ENCODE data around the gene PLCD4. TPM values are rescaled to one million over a fixed set of nuclear protein-coding genes. Genes with fewer than 3 reads are reported as not detected.

PLCD4 gene
- total and polyA plus RNA-seq, 2 of the 8 experiments (the other 6 are each of a cell fraction or from before 2014, with no cell fraction given): 0.21 to 0.50 TPM

DNA sequence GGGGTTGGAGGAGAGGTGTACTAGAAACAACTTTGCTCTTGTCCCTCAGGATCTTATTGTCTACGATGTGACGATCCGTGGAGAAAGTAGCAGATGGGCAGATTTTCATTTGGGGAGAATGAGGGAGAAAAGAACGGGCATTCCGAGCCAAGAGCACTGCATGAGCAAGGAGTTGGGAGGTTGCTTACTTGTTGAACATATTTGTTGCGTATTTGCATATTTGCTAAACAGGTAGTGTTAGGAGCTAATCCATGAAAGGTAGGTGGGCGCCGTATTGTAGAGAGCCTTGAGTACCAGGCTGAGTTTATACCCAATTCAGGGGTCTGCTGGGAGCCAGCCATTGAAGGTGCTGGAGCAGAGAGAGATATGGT, 52.3 kb downstream of the PLCD4 start:
- Histone ChIP-seq H3K9ac (replicated peaks in 1 of 4; ENCODE audit: extremely low read depth in 1 of 4, low read depth in 3 of 4, low read length in 3 of 4) (peak overlapping the region; percentile 52 to 78 (median 70)), H2BK15ac (ENCODE audit: low read length) (no peak overlapping the region), H3K79me2 (ENCODE audit: control insufficient read depth in 1 of 2, insufficient read depth in 2 of 2, low read length in 2 of 2) (peaks cover 0 to 7% of the 10 kb centered on the region in 2 experiments; a peak in 1 of 4 replicates), H2AFZ (ENCODE audit: low read length) (peak overlapping the region; percentile 36; the same call in 1 of the 2 replicates), H3K4ac (replicated peaks; ENCODE audit: insufficient read length, low read depth, low read length) (peak overlapping the region; percentile 27), H3K18ac (ENCODE audit: extremely low read depth, low read length) (no peak overlapping the region; the same call in 1 of the 2 replicates), H3K4me2 (ENCODE audit: insufficient read depth in 1 of 2, low read depth in 2 of 2, low read length in 2 of 2) (peak overlapping the region; percentile 96 to 99), H2BK12ac (ENCODE audit: low read depth, low read length) (0 out of 2 replicates have a peak overlapping the region, but pooled peaks have one; percentile 60), H4K91ac (replicated peaks; ENCODE audit: insufficient read length, low read length) (peak overlapping the region; percentile 33), H2AK5ac (ENCODE audit: low read depth, low read length) (no peak overlapping the region), H4K8ac (ENCODE audit: extremely low read depth, insufficient read depth, low read length) (no peak overlapping the region), H3K56ac (replicated peaks; ENCODE audit: insufficient read length, low read depth, low read length) (no peak overlapping the region), H4K20me1 (replicated peaks in 1 of 2; ENCODE audit: control insufficient read depth in 1 of 2, insufficient read depth in 2 of 2, low read length in 2 of 2) (no peaks in the 10 kb centered on the region), H3K4me3 (ENCODE audit: extremely low read depth in 1 of 4, insufficient read depth in 2 of 4, low read depth in 3 of 4, low read length in 4 of 4) (peak overlapping the region; percentile 84 to 95 (median 86)), H3K36me3 (ENCODE audit: control insufficient read depth in 2 of 4, insufficient read depth in 4 of 4, low read length in 3 of 4) (peaks cover 22 to 50% (median 39%) of the 10 kb centered on the region in 4 experiments), H3K27ac (ENCODE audit: low read depth, low read length) (no peak overlapping the region), H3K27me3 (replicated peaks in 1 of 4; ENCODE audit: control insufficient read depth in 3 of 4, extremely low read depth in 1 of 4, insufficient read depth in 3 of 4, low read length in 3 of 4) (no peaks in the 10 kb centered on the region), H2BK5ac (ENCODE audit: low read depth, low read length) (0 out of 2 replicates have a peak overlapping the region, but pooled peaks have one; percentile 39), H3K9me3 (ENCODE audit: insufficient read depth in 2 of 2, low read depth in 1 of 2, low read length in 1 of 2) (no peaks in the 10 kb centered on the region), H2BK20ac (ENCODE audit: low read length) (no peak overlapping the region), H3K79me1 (ENCODE audit: low read depth, low read length) (0 out of 2 replicates have a peak, but pooled peaks cover 3% of the 10 kb centered on the region), H3K23me2 (ENCODE audit: low read depth, low read length) (peaks cover 10% of the 10 kb centered on the region; the same call in 1 of the 2 replicates), H3K14ac (ENCODE audit: insufficient read length) (no peak overlapping the region), H4K5ac (ENCODE audit: insufficient read length, low read depth, low read length) (no peak overlapping the region), H2BK120ac (replicated peaks; ENCODE audit: low read depth, low read length) (no peak overlapping the region), H3K23ac (ENCODE audit: insufficient read length) (no peak overlapping the region), H3K4me1 (replicated peaks in 1 of 4; ENCODE audit: control insufficient read depth in 3 of 4, insufficient read depth in 4 of 4, low read length in 3 of 4) (peaks cover 0 to 5% (median under 1%) of the 10 kb centered on the region in 4 experiments; a peak in 2 of 7 replicates)
- ChIA-PET CTCF (ENCODE audit: partially characterized antibody) (interaction anchor here (0.8 to 5.3 kb wide), 7 partner anchors 10 to 128 kb away, joined by 3 to 48 read pairs (median 10); partner anchors contain the start of genes RNF25, STK36 and TTLL4), POLR2A (ENCODE audit: partially characterized antibody) (interaction anchor here (0.9 to 6.6 kb wide), 20 partner anchors 9 to 187 kb away, joined by 3 to 95 read pairs (median 5); partner anchors contain the start of genes RNF25, STK36 and USP37)
- WGBS, 2 experiments (ENCODE audit: extremely low coverage in 1 of 2, insufficient coverage in 1 of 2, insufficient read length in 1 of 2, insufficient replicate concordance in 2 of 2, low coverage in 1 of 2, low lambda C conversion rate in 2 of 2, missing lambda C conversion rate in 1 of 2): 40% methylated on average over 8 of the region's 8 CpGs; no CpG with 5 or more reads in 1 of the 2 experiments
- no peak for DNase-seq (ENCODE audit: low read depth in 1 of 2, low spot score in 2 of 2)
- no peak for FAIRE-seq
- TF ChIP-seq, protein P1, sequence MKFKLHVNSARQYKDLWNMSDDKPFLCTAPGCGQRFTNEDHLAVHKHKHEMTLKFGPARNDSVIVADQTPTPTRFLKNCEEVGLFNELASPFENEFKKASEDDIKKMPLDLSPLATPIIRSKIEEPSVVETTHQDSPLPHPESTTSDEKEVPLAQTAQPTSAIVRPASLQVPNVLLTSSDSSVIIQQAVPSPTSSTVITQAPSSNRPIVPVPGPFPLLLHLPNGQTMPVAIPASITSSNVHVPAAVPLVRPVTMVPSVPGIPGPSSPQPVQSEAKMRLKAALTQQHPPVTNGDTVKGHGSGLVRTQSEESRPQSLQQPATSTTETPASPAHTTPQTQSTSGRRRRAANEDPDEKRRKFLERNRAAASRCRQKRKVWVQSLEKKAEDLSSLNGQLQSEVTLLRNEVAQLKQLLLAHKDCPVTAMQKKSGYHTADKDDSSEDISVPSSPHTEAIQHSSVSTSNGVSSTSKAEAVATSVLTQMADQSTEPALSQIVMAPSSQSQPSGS (IDR thresholded peaks at IDR 0.05; ENCODE audit: low read length): no peak
- TF ChIP-seq TAF7 (optimal IDR thresholded peaks at IDR 0.05; ENCODE audit: borderline replicate concordance, low read depth, low read length): no peak
- TF ChIP-seq SP2 (IDR thresholded peaks at IDR 0.05; ENCODE audit: low read length): no peak
- TF ChIP-seq ZNF274 (IDR thresholded peaks at IDR 0.05; ENCODE audit: borderline replicate concordance, extremely low read depth, low read length): no peak
- TF ChIP-seq KDM4A (IDR thresholded peaks at IDR 0.05; ENCODE audit: low read depth, low read length, severe bottlenecking): no peak
- TF ChIP-seq FOSL1 (IDR thresholded peaks at IDR 0.05; ENCODE audit: insufficient read depth, low read depth, low read length): no peak
- TF ChIP-seq, protein P2, sequence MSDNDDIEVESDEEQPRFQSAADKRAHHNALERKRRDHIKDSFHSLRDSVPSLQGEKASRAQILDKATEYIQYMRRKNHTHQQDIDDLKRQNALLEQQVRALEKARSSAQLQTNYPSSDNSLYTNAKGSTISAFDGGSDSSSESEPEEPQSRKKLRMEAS (IDR thresholded peaks at IDR 0.05): no peak
- no peak for TF ChIP-seq CTBP2 (IDR thresholded peaks at IDR 0.05; ENCODE audit: borderline replicate concordance, insufficient read depth, insufficient read length, low read length)
- no peak for TF ChIP-seq SAP30 (IDR thresholded peaks at IDR 0.05; ENCODE audit: insufficient read depth, insufficient replicate concordance, low read length)
- no peak for TF ChIP-seq SP1 (IDR thresholded peaks at IDR 0.05; ENCODE audit: low read depth, low read length)
- TF ChIP-seq POLR2AphosphoS5 (IDR thresholded peaks at IDR 0.05; ENCODE audit: low read depth, low read length): no peak
